ENCODE measurements around the gene C1QTNF5. TPM values are rescaled to one million over a fixed set of nuclear protein-coding genes. Genes with fewer than 3 reads are reported as not detected.

Gene C1QTNF5
- total RNA-seq, 1 experiment from 2014 or later: 0.33 TPM

DNA sequence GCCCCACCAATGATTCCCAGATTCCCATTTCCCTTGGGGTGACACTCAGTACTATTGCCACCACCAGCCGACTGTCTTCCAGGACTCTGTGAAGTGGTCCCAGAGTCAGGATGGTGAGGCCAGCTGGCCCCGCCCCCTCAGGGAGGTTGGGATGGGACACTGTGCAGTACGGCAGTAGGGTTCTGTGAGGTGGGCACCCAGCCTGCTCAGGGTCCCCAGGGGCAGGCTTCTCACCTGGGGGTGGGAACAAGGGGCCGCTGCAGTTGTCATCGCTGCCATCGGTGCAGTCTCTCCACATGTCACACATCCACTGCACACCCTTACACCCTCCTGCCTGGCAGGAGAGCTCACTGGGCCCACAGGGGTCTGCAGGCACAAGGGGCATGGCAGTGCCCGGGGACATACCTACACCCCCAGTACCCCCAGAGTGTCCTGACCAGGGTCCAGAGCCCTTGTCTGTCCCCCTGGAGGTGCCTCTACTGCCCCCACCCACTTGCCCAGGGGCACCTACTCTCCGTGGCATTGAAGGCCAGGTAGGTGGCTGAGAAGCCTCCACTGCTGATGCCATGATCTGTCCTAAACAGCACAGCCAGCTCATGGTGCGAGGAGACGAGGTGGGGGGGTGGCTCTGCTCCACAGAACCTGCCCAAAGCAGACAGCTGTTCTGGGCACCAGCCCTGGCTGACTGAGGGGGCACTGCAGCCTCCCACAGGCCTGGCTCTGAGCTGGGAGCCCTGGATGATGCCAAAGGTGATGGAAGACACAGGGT, 1.9 kb upstream of the C1QTNF5 start:
- Histone ChIP-seq H3K27ac (ENCODE audit: insufficient read length, low read depth, low read length) (no peak overlapping the region), H3K27me3 (ENCODE audit: insufficient read depth, low read length) (peaks cover 16% of the 10 kb centered on the region), H4K5ac (ENCODE audit: insufficient read length, low read depth, low read length) (no peak overlapping the region), H3K79me2 (ENCODE audit: insufficient read depth, low read length) (no peaks in the 10 kb centered on the region), H3K79me1 (ENCODE audit: insufficient read depth, low read depth, low read length, poor library complexity, severe bottlenecking) (no peaks in the 10 kb centered on the region), H4K20me1 (ENCODE audit: control insufficient read depth, insufficient read depth, insufficient read length) (no peaks in the 10 kb centered on the region), H3K9me3 (ENCODE audit: control insufficient read depth, low read depth, low read length) (no peaks in the 10 kb centered on the region), H3K23me2 (ENCODE audit: insufficient read length, low read depth, low read length, poor library complexity, severe bottlenecking) (peaks cover 19% of the 10 kb centered on the region), H3K4me1 (ENCODE audit: insufficient read depth, low read length) (no peaks in the 10 kb centered on the region; the same call in 1 of the 2 replicates), H4K8ac (replicated peaks; ENCODE audit: insufficient read length, low read depth, low read length) (no peak overlapping the region), H2AK5ac (ENCODE audit: insufficient read length, low read length) (no peak overlapping the region), H2BK20ac (ENCODE audit: low read depth, low read length, poor library complexity, severe bottlenecking) (no peak overlapping the region), H2BK120ac (ENCODE audit: low read depth, low read length, poor library complexity, severe bottlenecking) (no peak overlapping the region), H3K14ac (ENCODE audit: insufficient read depth, low read length) (no peak overlapping the region), H3K23ac (ENCODE audit: insufficient read length, low read depth, low read length) (no peak overlapping the region), H2BK5ac (ENCODE audit: insufficient read length, low read length) (no peak overlapping the region), H2BK15ac (ENCODE audit: low read depth, low read length) (no peak overlapping the region), H3T11ph (ENCODE audit: low read length) (no peak overlapping the region), H3K9ac (ENCODE audit: extremely low read depth, insufficient read length, low read length) (no peak overlapping the region), H2AFZ (ENCODE audit: low read length) (no peak overlapping the region), H3K4ac (ENCODE audit: low read depth, low read length) (no peak overlapping the region), H3K18ac (ENCODE audit: insufficient read length, low read depth, low read length) (no peak overlapping the region), H2BK12ac (ENCODE audit: insufficient read length, low read depth, low read length) (no peak overlapping the region), H3K56ac (ENCODE audit: insufficient read length, low read depth, low read length) (no peak overlapping the region), H4K91ac (ENCODE audit: insufficient read length, low read depth, low read length) (no peak overlapping the region), H3K4me2 (ENCODE audit: insufficient read depth, insufficient read length, low read length) (no peak overlapping the region)
- H3K9me3 Mint-ChIP-seq: no peaks in the 10 kb centered on the region; a peak in 1 of 5 replicates
- peaks cover 82% of the 10 kb centered on the region for H3K27me3 Mint-ChIP-seq (ENCODE audit: low read depth)
- H3K4me3 Mint-ChIP-seq: no peak overlapping the region; a peak in 1 of 5 replicates
- peaks cover 24 to 41% of the 10 kb centered on the region in 2 experiments for H3K4me1 Mint-ChIP-seq
- WGBS (ENCODE audit: extremely low coverage, insufficient read length, low lambda C conversion rate): no CpG with 5 or more reads among the region's 10 CpGs
- no peak overlapping the region for H3K27ac Mint-ChIP-seq
- DNase-seq: peak; percentile 24
- TF ChIP-seq CTCF (conservative IDR thresholded peaks at IDR 0.05): no peak
- H3K36me3 Mint-ChIP-seq (ENCODE audit: insufficient read depth in 1 of 3, low read depth in 3 of 3): no peaks in the 10 kb centered on the region; a peak in 1 of 7 replicates

All from H9 (cell line).